HG03558 (cell line): ENCODE measurements around the gene TMEM229B.

Source experiments
- ATAC-seq: cut with Tn5 transposase; IDR thresholded peaks from one replicate; pipeline ENCODE4 v1.9.1; 2021; ENCODE audit warnings: moderate number of reproducible peaks; ENCODE audit not compliant: unreplicated experiment; ENCODE audit errors: extremely low read depth

TMEM229B gene

DNA sequence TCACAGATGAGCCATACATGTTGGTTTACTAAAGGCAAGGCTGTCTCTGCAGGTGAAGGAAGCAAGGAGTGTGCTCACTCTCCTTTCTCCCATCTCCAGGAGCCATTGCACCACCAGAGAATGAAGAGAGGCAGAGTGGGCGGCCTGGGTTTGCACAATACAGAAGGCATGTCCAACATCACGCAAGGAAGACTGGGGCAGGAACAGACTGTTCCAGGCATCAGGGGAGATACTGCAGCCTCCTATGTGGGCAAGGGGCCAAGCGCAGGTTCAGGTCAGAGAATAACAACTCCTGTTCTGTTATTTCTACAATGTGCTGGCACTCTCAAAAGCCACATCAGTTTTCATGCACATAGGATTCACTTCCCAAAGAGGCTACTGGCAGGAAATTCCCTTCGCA lies 1.7 kb upstream of the TMEM229B start:
- ATAC-seq = no peak

GRCh38 chr14:67487332-67487731 lies 1.2 kb downstream of the TMEM229B start:
- ATAC-seq = no peak

GRCh38 chr14:67486890-67487289 lies 1.6 kb downstream of the TMEM229B start:
- ATAC-seq = no peak

DNA sequence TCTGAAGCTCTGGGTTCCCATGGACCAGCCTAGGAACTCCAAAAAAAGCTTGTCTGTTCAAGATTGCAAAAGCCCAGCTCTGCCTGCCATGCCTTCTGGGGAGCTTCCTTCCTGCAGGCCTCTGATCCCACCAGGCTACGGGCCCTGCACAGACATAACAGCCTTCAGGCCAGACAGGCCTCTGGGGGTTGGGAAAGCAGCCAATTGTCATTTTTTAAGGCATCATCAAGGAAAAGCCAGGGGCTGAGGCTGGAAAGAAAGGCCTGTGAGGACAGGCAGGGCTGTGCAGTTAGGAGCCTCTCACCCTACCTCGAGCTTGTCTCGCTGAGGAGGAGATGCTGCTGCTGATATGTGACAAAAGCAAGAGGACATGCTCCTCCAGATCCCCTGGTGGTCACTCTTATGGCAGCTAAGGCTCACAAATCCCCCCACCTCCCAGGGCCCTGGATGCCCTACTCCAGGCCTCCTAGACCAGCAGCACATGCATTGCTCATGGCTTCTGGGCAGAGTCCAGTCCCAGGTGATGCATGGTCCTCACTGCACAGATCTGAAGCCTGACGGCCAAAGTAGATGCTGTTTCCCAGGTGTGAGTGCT lies 2.9 kb downstream of the TMEM229B start:
- no peak for ATAC-seq

- ATAC-seq = no peak
Observed at GRCh38 chr14:67483579-67484285, 4.8 kb downstream of the TMEM229B start.

DNA sequence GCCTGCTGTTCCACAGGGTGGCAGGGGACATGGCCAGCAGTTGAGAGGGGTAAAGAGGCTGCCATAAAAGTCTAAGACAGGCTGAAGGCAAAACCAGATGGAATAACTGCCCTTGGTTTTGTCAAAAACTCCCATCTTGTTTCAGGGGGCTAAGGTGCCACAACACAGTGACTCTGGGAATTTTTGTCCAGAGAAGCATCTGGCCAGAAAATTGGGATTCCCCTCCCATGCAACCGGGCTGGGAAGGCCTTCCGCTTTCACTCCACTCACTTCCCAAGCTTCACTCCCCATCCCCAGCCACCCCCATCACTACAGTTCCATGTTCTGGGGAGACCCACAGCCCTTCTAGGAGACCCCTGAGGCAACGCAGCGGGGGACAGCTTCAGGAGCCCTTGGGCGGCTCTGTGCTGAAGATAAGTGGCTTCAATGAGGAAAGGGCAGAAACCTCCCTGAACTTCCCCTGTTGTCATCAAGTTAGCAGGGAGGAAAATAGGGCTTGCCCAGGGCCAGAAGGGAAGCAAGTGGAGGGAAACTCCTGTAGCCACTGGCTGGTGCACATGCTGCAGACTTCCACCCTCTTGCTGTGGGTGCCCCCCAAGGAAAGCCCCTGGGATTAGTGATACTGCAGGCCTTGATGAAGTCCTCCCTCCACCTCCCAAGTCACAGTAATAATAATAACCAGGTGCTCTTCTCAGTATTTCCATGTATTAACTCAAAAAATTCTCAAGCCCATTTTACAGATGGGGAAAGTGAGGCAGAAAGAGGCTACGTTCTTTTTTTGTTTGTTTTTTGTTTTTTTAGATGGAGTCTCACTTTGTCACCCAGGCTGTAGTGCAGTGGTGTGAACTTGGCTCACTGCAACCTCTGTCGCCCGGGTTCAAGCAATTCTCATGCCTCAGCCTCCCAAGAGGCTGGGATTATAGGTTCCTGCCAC lies 6.0 kb downstream of the TMEM229B start:
- ATAC-seq = no peak

DNA sequence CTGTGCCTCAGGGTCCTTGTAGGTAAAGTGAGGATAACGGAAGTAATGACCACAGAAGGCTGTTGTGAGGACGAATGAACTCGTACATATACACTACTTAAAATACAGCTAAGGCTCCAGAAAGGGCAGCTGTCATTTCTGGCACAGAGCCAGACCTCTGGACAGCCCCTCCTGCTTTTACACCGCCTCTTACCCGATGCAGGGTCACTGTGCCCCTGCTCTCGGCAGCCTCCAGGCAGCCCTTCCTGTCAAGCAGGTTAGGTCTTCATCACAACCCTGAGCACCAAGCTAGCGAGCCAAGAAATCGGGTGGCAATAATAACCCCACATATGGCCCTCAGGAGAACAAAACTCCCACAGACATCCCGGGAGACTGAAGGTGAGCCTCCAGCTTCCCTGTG lies 8.5 kb downstream of the TMEM229B start:
- no peak for ATAC-seq

DNA sequence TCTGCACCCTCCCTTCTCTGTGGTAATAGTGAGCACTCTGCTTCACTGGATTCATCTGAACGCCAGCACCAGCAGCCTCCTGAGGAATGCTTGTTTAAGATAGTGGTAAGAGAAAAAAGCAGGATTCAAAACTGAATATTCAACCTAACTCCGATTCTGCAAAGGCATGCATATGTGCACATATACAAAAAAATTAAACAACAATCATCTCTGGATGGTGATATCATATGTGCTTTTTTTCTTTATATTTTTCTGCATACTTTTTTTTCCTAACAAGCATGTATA lies 9.8 kb downstream of the TMEM229B start:
- ATAC-seq = no peak

GRCh38 chr14:67477926-67478799 lies 10.4 kb downstream of the TMEM229B start:
- no peak for ATAC-seq

DNA sequence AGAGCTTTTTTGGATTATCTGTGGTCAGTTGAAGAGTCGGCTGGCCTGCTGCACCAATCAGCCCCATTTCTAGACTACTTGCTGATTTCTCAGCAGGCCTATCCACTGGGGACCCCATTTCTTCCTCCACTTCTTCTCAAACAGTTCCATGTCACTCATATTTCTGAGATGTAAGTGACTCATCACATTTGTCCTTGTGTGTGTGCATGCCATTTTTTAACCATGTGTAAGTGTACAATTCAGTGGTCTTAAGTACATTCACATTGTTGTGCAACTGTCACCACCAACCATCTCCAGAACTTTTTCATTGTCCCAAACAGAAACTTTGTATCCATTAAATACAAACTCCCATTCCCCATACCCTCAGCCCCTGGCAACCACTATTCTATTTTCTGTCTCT lies 14.2 kb downstream of the TMEM229B start:
- no peak for ATAC-seq

GRCh38 chr14:67473290-67474082 lies 15.0 kb downstream of the TMEM229B start:
- ATAC-seq = no peak

- ATAC-seq = no peak
Observed at GRCh38 chr14:67472726-67473125, 15.8 kb downstream of the TMEM229B start.

- ATAC-seq = no peak
Observed at GRCh38 chr14:67469954-67470353, 18.6 kb downstream of the TMEM229B start.

DNA sequence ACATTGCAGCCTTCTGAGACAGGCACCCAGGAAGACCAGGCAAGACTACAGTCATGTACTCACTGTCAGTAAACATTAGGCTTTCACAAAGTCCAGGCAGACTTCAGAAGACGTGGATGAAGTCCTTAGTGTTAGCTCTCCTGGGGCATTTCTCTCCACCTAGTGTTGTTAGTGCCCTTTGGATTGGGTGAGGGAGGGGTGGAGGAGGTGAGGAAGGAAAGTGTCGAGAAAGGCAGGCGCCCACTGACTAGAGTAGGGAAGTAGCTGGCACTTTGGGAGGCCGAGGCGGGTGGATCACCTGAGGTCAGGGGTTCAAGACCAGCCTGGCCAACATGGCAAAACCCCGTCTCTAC lies 20.2 kb downstream of the TMEM229B start:
- no peak for ATAC-seq

DNA sequence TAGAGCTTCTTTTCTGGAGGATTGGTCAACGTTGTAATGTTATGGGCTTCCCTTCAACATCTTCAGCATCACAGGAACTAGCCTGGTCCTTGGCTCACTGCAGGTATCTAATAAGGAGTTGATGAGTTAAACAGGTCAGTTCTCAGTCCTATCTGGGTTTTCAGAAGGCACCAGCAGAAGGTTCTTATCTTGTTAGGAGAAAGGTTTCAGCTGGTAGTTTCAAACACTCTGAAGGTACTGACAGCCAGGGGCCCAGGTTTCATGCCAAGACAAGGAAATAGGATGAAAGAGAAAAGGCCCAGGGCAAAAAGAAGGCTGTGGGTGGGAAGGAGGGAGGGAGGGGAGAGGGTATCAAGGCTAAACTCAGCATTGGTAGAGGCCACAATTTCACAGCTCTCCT lies 21.4 kb downstream of the TMEM229B start:
- ATAC-seq = no peak

DNA sequence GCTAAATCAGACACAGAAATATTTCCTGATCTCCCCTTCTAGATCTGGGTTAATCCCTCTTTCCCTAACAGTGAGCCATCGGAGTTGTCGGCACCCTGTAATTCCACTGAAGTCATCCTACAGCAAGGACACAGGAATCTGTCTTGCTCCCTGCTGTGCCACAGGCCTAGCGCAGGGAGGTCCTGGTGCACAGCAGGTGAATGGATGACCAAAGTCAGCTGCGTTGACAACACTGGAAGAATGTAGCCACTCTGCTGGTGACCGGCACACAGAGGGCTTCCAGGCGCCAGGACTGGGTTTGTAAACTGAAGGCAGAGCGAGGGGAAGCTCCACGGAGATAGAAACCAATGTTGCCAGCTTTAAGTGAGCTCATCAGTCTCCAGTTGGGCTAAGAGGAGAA lies 23.6 kb downstream of the TMEM229B start:
- ATAC-seq = no peak

- no peak for ATAC-seq
Observed at GRCh38 chr14:67464377-67464776, 24.1 kb downstream of the TMEM229B start.

- ATAC-seq = no peak
Observed at GRCh38 chr14:67463900-67464299, 24.6 kb downstream of the TMEM229B start.

- ATAC-seq = no peak
Observed at GRCh38 chr14:67461996-67462395, 26.5 kb downstream of the TMEM229B start.
